HL-60 (cell line): Measurements from ENCODE around the gene HID1.
"Not testable (repeated sequence)": the region's sequence is repeated elsewhere in the genome, so short reads cannot be mapped to it uniquely, and the experiment has no call there.

Source experiments
- DNase-seq, 2 experiments: peaks; one replicate each; pipeline ENCODE4 v3.0.0-alpha.2; 2010 to 2020; ENCODE audit warnings: low read depth in 1 of 2, low spot score in 1 of 2
- H3K27ac ChIP-seq: fragments of 250-450 bp; sonication (Bioruptor Pico); replicated peaks from 2 replicates; pipeline ENCODE4 v1.5.1; 2020; ENCODE audit warnings: mild to moderate bottlenecking, moderate library complexity
- H3K27me3 ChIP-seq: fragments of 250-450 bp; sonication (Bioruptor Pico); 2 replicates; pipeline ENCODE4 v1.5.1; 2021; ENCODE audit warnings: mild to moderate bottlenecking, moderate library complexity; ENCODE audit not compliant: insufficient read depth, poor library complexity, severe bottlenecking
- H3K4me3 ChIP-seq: replicated peaks from 2 replicates; pipeline ENCODE4 v1.5.1; 2011; ENCODE audit warnings: mild to moderate bottlenecking, control low read depth, low read length; ENCODE audit not compliant: insufficient read depth
- GABPA ChIP-seq: IDR thresholded peaks from 2 replicates; pipeline ENCODE4 v1.6.1; 2012; ENCODE audit warnings: low read depth
- POLR2AphosphoS5 ChIP-seq: IDR thresholded peaks from 2 replicates; pipeline ENCODE4 v1.6.1; 2012; ENCODE audit warnings: low read depth
- SPI1 ChIP-seq: IDR thresholded peaks from 2 replicates; pipeline ENCODE4 v1.6.1; 2012; ENCODE audit warnings: low read depth, mild to moderate bottlenecking, borderline replicate concordance
- TF ChIP-seq, protein P1 (sequence below): IDR thresholded peaks from 2 replicates; pipeline ENCODE4 v1.6.1; 2012; ENCODE audit warnings: low read depth; ENCODE audit not compliant: insufficient replicate concordance
- TF ChIP-seq, protein P2 (sequence below): IDR thresholded peaks from one replicate; pipeline ENCODE4 v1.5.1; 2011; ENCODE audit warnings: low read length, control low read depth, inconsistent platforms; ENCODE audit not compliant: insufficient read depth

Gene HID1

DNA sequence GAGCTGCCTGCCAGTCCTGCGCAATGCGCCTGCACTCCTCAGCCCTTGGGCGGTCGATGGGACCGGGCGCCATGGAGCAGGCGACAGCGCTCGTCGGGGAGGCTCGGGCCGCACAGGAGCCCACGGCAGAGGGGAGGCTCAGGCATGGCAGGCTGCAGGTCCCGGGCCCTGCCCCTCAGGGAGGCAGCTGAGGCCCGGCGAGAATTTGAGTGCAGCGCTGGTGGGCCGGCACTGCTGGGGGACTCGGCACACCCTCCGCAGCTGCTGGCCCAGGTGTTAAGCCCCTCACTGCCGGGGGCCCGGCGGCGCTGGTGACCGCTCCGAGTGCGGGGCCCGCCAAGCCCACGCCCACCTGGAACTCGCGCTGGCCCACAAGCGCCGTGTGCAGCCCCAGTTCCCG, 65.5 kb downstream of the HID1 start:
- H3K27me3 ChIP-seq, result no peaks in the 10 kb centered on the region
- no peak for DNase-seq

DNA sequence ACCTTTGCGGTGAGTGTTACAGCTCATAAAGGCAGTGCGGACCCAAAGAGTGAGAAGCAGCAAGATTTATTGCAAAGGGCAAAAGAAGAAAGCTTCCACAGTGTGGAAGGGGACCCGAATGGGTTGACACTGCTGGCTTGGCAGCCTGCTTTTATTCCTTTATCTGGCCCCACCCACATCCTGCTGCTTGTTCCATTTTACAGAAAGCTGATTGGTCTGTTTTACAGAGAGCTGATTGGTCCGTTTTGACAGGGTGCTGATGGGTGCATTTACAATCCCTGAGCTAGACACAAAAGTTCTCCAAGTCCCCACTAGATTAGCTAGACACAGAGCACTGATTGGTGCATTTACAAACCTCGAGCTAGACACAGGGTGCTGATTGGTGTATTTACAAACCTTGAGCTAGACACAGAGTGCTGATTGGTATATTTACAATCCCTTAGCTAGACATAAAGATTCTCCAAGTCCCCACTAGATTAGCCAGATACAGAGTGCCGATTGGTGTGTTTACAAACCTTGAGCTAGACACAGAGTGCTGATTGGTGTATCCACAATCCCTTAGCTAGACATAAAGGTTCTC, 66.3 kb downstream of the HID1 start:
- not testable (repeated sequence) for DNase-seq, H3K4me3 ChIP-seq, H3K27me3 ChIP-seq, H3K27ac ChIP-seq

More for the DNA sequence above, 65.5 kb downstream of the HID1 start:
- H3K4me3 ChIP-seq, result no peak overlapping the region
- no peak overlapping the region for H3K27ac ChIP-seq
- TF ChIP-seq GABPA, result no peak
- TF ChIP-seq, protein P1, sequence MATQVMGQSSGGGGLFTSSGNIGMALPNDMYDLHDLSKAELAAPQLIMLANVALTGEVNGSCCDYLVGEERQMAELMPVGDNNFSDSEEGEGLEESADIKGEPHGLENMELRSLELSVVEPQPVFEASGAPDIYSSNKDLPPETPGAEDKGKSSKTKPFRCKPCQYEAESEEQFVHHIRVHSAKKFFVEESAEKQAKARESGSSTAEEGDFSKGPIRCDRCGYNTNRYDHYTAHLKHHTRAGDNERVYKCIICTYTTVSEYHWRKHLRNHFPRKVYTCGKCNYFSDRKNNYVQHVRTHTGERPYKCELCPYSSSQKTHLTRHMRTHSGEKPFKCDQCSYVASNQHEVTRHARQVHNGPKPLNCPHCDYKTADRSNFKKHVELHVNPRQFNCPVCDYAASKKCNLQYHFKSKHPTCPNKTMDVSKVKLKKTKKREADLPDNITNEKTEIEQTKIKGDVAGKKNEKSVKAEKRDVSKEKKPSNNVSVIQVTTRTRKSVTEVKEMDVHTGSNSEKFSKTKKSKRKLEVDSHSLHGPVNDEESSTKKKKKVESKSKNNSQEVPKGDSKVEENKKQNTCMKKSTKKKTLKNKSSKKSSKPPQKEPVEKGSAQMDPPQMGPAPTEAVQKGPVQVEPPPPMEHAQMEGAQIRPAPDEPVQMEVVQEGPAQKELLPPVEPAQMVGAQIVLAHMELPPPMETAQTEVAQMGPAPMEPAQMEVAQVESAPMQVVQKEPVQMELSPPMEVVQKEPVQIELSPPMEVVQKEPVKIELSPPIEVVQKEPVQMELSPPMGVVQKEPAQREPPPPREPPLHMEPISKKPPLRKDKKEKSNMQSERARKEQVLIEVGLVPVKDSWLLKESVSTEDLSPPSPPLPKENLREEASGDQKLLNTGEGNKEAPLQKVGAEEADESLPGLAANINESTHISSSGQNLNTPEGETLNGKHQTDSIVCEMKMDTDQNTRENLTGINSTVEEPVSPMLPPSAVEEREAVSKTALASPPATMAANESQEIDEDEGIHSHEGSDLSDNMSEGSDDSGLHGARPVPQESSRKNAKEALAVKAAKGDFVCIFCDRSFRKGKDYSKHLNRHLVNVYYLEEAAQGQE, result no peak
- no peak for TF ChIP-seq SPI1
- TF ChIP-seq, protein P2, sequence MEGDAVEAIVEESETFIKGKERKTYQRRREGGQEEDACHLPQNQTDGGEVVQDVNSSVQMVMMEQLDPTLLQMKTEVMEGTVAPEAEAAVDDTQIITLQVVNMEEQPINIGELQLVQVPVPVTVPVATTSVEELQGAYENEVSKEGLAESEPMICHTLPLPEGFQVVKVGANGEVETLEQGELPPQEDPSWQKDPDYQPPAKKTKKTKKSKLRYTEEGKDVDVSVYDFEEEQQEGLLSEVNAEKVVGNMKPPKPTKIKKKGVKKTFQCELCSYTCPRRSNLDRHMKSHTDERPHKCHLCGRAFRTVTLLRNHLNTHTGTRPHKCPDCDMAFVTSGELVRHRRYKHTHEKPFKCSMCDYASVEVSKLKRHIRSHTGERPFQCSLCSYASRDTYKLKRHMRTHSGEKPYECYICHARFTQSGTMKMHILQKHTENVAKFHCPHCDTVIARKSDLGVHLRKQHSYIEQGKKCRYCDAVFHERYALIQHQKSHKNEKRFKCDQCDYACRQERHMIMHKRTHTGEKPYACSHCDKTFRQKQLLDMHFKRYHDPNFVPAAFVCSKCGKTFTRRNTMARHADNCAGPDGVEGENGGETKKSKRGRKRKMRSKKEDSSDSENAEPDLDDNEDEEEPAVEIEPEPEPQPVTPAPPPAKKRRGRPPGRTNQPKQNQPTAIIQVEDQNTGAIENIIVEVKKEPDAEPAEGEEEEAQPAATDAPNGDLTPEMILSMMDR, result no peak
- TF ChIP-seq POLR2AphosphoS5, result no peak

DNA sequence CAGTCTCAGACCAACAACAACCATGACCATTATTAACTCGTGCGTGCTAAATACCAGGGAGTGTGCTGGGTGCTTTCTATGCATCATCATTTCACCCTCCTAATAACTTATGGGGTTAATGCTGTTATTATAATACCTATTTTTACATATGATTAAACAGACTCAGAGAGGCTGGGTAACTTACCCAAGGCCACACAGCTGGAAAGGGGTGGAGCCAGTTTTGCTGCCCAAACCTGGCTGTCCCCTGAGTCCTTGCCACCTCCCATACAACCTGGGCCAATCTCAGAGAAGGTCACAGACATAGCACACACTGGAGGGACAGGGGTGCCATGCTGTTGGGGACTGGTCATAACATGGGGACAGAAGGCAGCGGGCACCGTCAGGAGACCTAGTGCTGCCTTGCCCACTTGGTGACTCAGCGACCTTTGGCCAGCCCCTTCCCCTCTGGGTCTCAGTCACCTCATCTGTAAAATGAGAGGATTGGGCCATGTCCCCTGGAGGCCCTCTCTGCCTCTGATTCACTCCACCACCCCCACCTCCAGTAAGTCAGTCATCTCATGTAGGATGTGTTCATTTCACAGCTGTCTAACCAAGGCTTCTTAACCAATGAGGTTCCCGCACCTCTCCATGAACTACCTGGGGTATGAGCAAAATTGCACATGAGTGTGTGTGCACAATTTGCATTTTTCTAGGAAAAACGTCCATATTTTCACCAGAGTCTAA, 67.7 kb downstream of the HID1 start:
- no peak overlapping the region for H3K4me3 ChIP-seq
- DNase-seq, result no peak
- TF ChIP-seq, protein P2, result no peak
- TF ChIP-seq, protein P1, result no peak
- TF ChIP-seq GABPA, result no peak
- no peak for TF ChIP-seq SPI1
- TF ChIP-seq POLR2AphosphoS5, result no peak
- H3K27me3 ChIP-seq, result no peaks in the 10 kb centered on the region
- no peak overlapping the region for H3K27ac ChIP-seq

DNA sequence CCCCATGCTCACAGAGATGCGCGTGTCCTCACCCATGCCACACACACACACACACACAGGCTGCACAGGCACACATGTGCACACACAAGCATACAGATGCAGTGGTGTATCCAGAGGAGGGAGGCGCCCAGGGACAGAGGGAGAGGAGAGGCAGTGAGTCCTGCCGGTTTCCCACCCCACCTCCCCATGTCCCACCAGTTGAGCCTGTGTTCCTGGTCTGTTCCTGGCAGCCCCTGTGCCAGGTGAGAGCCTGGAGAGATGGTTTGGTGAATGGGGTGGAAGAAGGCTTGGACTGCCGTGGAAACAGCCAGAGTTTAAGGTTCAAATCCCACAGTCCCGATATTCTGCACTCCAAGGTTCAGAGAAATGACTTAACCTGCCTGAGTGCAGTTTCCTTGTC, 68.9 kb downstream of the HID1 start:
- TF ChIP-seq POLR2AphosphoS5 (no peak), SPI1 (no peak), GABPA (no peak)
- TF ChIP-seq, protein P2, result no peak
- TF ChIP-seq, protein P1, result no peak
- Histone ChIP-seq H3K4me3 (no peak overlapping the region), H3K27ac (no peak overlapping the region), H3K27me3 (no peaks in the 10 kb centered on the region)
- no peak for DNase-seq
